ENCODE measurements around the gene LBR.
A peak's percentile ranks its signal among the peaks of the same experiment; 100 is the strongest.

Gene LBR

GRCh38 chr1:225446595-225446960 lies 18.7 kb upstream of the LBR start:
- DNase-seq (ENCODE audit: low read depth, low spot score) = no peak

GRCh38 chr1:225445639-225446594 lies 18.1 kb upstream of the LBR start:
- DNase-seq (ENCODE audit: low read depth, low spot score) = no peak

- DNase-seq (ENCODE audit: low read depth, low spot score) = no peak
Observed at GRCh38 chr1:225442123-225442505, 14.3 kb upstream of the LBR start.

- DNase-seq (ENCODE audit: low read depth, low spot score) = no peak
Observed at GRCh38 chr1:225441314-225442122, 13.7 kb upstream of the LBR start.

GRCh38 chr1:225440380-225441221 lies 12.8 kb upstream of the LBR start:
- DNase-seq (ENCODE audit: low read depth, low spot score) = no peak

GRCh38 chr1:225437710-225438437 lies 10.0 kb upstream of the LBR start:
- DNase-seq (ENCODE audit: low read depth, low spot score) = no peak

- DNase-seq (ENCODE audit: low read depth, low spot score) = no peak
Observed at GRCh38 chr1:225435957-225436392, 8.1 kb upstream of the LBR start.

- DNase-seq (ENCODE audit: low read depth, low spot score) = no peak
Observed at GRCh38 chr1:225435487-225435886, 7.6 kb upstream of the LBR start.

- DNase-seq (ENCODE audit: low read depth, low spot score) = no peak
Observed at GRCh38 chr1:225435076-225435475, 7.2 kb upstream of the LBR start.

- no peak for DNase-seq (ENCODE audit: low read depth, low spot score)
Observed at GRCh38 chr1:225434046-225434445, 6.2 kb upstream of the LBR start.

- no peak for DNase-seq (ENCODE audit: low read depth, low spot score)
Observed at GRCh38 chr1:225431081-225431863, 3.4 kb upstream of the LBR start.

- DNase-seq (ENCODE audit: low read depth, low spot score) = no peak
Observed at GRCh38 chr1:225430301-225430700, 2.5 kb upstream of the LBR start.

GRCh38 chr1:225428881-225429455 lies 1.1 kb upstream of the LBR start:
- DNase-seq (ENCODE audit: low read depth, low spot score) = no peak

- peak; percentile 78 for DNase-seq (ENCODE audit: low read depth, low spot score)
Observed at GRCh38 chr1:225428068-225428880, 436 bp upstream of the LBR start.

- DNase-seq (ENCODE audit: low read depth, low spot score) = no peak
Observed at GRCh38 chr1:225426395-225427234, 1.2 kb downstream of the LBR start.

GRCh38 chr1:225425201-225425786 lies 2.5 kb downstream of the LBR start:
- no peak for DNase-seq (ENCODE audit: low read depth, low spot score)

GRCh38 chr1:225424562-225425200 lies 3.2 kb downstream of the LBR start:
- no peak for DNase-seq (ENCODE audit: low read depth, low spot score)
